Loucy (cell line): Measurements from ENCODE around the gene SNX20.

Source experiments
- EZH2phosphoT487 ChIP-seq: fragments of 200-600 bp; IDR thresholded peaks from 2 replicates; pipeline ENCODE4 v1.6.1; 2018; ENCODE audit warnings: antibody characterized with exemption, mild to moderate bottlenecking, moderate library complexity, borderline replicate concordance
- TF ChIP-seq, protein P1 (sequence below): fragments of 200-600 bp; sonication (generic); conservative IDR thresholded peaks from 2 replicates; pipeline ENCODE4 v1.5.1; 2014; ENCODE audit warnings: mild to moderate bottlenecking, antibody characterized with exemption, low read length

GRCh38 chr16:50667497-50668367 is 13.4 kb downstream of the SNX20 start:
- TF ChIP-seq, protein P1, sequence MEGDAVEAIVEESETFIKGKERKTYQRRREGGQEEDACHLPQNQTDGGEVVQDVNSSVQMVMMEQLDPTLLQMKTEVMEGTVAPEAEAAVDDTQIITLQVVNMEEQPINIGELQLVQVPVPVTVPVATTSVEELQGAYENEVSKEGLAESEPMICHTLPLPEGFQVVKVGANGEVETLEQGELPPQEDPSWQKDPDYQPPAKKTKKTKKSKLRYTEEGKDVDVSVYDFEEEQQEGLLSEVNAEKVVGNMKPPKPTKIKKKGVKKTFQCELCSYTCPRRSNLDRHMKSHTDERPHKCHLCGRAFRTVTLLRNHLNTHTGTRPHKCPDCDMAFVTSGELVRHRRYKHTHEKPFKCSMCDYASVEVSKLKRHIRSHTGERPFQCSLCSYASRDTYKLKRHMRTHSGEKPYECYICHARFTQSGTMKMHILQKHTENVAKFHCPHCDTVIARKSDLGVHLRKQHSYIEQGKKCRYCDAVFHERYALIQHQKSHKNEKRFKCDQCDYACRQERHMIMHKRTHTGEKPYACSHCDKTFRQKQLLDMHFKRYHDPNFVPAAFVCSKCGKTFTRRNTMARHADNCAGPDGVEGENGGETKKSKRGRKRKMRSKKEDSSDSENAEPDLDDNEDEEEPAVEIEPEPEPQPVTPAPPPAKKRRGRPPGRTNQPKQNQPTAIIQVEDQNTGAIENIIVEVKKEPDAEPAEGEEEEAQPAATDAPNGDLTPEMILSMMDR: peak; percentile 56
- no peak for TF ChIP-seq EZH2phosphoT487
